Sciatic nerve (tissue), 2 donors: Measurements from ENCODE around the gene SDE2. TPM values are rescaled to one million over a fixed set of nuclear protein-coding genes. Genes with fewer than 3 reads are reported as not detected.

ENCODE experiments used
- ATAC-seq: fragments of 200-7000 bp; cut with Tn5 transposase; one replicate; pipeline ENCODE4 v1.9.1; 2020; ENCODE audit warnings: mild to moderate bottlenecking, moderate library complexity
- DNase-seq: peaks from one replicate; pipeline ENCODE4 v3.0.0-alpha.2; 2020; ENCODE audit warnings: low spot score
- intact Hi-C: fragments of 100-400 bp; cut with DNase I; formaldehyde crosslinking; loops from one replicate; pipeline ENCODE4 v1.14.2; 2022
- total RNA-seq: library from RNA; stranded (reverse); fragmentation: NEBNext Ultra II Directional; extraction: Animal tissue kit (Norgen Biotek cat#: 25700); gene quantifications from one replicate; pipeline ENCODE4 v1.2.1, GENCODE V29; 2021
- donor health status: DM: no; HTN: no; CAD: no.
- donor health status: DM: no; HTN: no; CAD: no.

Gene SDE2
- 22.3 TPM for total RNA-seq

DNA sequence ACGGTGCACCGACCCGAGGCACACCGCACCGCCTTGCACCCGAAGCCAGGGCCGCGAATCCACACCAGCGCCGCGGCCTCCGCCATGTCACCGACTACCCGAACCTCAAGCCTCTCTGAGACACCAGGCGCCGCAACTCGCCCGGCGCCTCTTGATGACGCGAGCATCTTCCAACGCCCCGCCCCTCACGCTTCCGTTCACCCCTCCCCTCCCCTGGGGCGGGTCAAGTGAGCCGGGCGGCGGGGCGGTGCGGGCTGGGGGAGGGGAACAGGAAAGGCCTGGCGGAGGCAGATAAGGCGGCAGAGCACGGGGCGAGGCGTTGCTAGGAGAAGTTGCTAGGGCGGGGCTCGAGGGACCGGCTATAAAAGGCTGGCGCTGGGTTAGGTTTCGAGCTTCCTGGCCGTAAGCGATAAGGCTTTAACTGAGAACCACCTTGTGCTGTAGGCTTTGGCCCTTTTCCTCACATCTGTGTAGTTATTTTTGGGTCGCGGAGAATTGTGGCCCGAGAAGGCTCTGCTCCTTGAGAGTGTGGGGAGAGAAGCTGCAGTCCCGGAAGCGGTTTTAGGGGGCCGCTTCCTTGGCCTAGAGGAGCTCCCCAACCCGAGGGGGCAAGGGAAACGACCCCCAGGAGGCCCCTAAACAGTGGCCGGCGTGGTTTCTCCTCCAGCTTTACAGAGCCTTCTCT, at the start of gene SDE2:
Gene SDE2 (minus strand): TSS at position 117 of the 685 bp plus-strand sequence. CDS start 31 bp downstream, at position 86.
- peak; percentile 100 for DNase-seq
- intact Hi-C loops, result no loop called here
- ATAC-seq, result peak; percentile 99

DNA sequence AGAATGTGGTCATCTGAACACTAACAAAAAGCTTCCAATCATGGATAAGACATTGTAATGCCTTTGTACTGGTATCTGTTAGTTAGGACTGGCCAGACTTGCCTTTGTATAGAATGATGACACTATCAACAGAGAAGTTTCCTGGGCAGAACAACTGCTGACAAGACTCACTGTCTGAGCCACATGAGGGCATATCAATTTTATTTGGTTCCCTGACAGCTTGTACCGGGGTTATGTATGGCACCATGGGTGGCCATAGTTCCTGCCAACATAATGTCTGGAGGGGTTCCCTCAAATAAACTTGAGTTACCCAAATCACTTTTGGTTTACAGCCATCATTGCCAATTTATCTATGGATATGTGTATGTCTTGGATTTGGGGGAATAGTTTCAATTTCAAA, 49.7 kb upstream of the SDE2 start:
- intact Hi-C loops, result no loop called here
- no peak for ATAC-seq
- no peak for DNase-seq

DNA sequence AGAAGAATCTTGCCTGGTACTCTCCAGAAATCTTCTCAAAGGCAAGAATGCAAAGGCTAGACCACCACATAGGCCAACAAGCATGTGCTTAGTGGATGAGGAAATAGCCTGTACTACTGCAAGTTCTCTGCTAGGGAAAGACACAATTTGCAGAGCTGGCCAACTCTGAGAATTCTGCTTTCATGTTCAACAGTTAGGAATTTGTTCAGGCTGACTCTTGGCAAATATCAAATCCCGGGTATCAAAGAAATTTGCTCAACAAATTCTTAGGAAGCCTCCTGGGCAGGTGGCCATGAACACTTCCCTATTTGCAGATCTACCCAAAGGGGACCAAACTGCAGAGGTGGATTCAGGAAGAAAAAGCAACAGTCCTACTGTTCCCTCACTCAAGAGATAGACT, 48.4 kb upstream of the SDE2 start:
- intact Hi-C loops, result no loop called here
- no peak for DNase-seq
- ATAC-seq, result peak; percentile 48

DNA sequence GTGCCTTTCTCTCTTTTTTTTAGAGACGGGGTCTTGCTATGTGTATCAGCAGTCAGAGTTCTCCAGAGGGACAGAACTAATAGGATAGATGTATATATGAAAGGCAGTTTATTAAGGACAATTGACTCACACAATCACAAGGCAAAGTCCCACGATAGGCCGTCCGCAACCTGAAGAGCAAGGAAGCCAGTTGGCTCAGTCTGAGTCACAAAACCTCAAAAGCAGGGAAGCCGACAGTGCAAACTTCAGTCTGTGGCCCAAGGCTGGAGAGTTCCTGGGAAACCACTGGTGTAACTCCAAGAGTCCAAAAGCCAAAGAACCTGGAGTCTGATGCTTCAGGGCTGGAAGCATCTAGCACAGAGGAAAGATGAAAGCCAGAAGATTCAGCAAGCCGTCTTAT, 47.1 kb upstream of the SDE2 start:
- ATAC-seq, result no peak
- intact Hi-C loops, result no loop called here

DNA sequence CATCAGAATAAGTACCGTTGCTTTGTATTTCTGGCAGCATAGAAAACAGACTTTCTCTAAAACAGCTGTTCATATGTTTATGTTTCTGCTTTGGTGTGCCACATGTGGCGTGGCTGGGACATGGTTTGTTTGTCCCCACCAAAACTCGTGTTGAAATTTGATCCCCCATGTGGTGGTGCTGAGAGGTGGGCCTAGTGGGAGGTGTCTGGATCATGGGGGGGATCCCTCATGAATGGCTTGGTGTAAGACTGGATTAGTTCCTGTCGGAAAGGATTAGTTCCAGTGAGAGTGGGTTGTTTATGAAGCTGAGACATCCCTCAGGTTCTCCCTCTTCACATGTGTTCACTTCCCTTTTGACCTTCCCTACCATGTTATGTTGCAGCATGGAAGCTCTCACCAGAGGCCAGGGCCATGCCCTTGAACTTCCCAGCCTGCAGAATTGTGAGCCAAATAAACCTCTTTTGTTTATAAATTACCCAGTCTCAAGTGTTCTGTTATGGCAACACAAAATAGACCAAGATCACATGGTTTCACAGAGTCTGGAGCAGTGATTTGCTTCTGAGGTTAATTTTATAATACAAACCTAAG, 45.5 kb upstream of the SDE2 start:
- intact Hi-C loops, result no loop called here
- ATAC-seq, result no peak

More for the DNA sequence above, 47.1 kb upstream of the SDE2 start:
- no peak for DNase-seq

DNA sequence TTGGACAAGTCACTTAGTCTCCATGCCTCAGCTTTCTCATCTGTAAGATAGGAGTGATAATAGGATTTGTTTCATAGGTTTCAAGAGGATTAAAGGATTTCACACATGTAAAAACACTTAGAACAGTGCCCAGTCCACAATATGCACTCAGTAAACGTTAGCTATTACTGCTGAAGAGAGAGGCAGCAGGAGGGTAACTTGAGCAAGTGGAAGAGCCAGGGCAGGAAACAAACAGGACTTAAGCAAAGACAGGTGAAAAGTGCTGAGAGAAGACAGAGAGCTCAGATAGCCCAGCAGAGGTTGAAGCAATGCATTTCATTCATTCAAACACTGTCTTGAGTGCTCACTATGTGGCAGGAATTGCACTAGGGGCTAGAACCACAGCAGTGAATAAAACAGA, 42.3 kb upstream of the SDE2 start:
- no peak for DNase-seq
- intact Hi-C loops, result no loop called here
- no peak for ATAC-seq

More for the DNA sequence above, 45.5 kb upstream of the SDE2 start:
- no peak for DNase-seq

DNA sequence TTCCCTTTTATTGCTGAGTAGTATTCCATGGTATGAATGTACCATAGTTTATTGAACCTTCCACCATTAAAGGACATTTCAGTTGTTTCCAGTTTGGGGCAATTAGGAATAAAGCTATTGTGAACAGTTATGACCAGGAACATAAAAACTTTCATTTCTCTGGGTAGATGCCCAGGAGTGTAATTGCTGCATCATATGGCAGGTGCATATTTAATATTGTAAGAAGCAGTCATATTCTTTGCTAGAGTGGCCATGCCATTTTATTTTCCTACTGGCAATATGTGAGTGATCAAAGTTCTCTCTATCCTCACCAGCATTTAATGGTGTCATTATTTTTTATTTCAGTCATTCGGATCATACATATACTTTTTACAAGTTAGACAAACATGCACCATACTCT, 39.5 kb upstream of the SDE2 start:
- no peak for DNase-seq
- intact Hi-C loops, result no loop called here
- no peak for ATAC-seq

DNA sequence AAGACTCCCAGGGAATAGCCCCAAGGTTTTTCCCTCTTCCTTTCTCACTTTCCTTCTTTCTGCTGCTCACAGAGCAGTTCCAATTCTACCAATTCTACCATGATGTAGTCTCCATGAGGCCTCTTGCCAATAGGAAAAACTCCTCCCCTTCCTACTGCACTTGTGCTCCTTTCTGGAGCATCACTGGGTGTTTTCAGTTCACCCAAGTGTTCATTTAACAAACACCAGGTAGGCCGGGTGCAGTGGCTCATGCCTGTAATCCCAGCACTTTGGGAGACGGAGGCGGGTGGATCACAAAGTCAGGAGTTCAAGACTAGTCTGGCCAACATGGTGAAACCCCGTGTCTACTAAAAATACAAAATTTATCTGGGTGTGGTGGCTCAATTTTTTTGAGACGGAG, 36.8 kb upstream of the SDE2 start:
- no peak for DNase-seq
- intact Hi-C loops, result no loop called here
- ATAC-seq, result no peak

DNA sequence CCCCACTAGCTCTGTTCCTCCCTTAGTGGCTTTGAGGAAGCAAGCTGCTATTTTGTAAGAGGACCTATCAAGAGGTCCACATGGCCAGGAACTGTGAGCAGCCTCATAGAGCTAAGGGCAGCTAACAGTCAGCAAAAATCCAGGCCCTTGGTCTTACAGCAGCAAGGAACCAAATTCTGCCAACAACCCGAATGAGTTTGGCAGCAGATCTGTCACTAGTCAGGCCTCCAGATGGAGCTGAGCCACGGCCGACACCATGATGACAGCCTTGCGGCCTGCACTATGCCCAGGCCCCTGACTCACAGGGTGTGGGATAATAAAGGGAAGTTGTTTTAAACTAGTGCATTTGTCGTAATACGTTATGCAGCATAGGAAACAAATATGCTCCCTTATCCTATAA, 35.3 kb upstream of the SDE2 start:
- DNase-seq, result peak; percentile 77
- intact Hi-C loops, result no loop called here
- ATAC-seq, result peak; percentile 95

DNA sequence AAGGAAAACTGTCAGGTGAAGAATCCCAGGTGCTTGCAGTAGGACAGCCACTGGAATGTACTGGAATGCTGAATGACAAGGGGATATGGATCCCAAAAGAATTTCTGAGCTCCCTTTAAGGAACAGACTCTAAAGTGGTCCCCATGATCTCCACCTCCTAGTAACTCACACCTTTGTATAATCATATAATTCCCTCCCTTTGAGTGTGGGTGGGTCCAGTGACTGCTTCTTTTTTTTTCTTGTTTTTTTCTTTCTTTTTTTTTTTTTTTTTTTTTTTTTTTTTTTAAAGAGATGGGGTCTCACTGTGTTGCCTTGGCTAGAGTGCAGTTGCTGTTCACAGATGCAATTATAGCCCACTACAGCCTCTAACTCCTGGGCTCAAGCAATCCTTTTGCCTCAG, 34.8 kb upstream of the SDE2 start:
- no peak for DNase-seq
- intact Hi-C loops, result no loop called here
- no peak for ATAC-seq

DNA sequence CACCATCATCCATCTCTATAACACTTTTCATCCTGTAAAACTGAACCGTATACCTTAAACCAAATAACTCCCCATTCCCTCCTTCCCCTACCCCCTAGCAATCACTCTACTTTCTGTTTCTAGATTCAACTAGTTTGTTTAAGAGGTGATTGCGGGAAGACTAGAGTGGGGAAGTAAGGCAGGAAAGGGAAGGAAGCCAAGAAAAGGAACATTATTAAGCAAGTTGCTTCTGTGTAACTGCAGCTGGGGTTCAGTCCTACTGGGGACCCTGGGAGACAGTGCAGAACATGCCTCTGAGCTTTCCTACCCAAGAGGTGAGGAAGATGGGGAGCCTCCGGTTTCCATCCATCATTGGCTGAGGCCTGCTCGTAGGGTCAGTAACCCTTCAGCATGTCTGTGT, 34.4 kb upstream of the SDE2 start:
- DNase-seq (no peak), ATAC-seq (peak; percentile 35)
- intact Hi-C loops, result no loop called here

DNA sequence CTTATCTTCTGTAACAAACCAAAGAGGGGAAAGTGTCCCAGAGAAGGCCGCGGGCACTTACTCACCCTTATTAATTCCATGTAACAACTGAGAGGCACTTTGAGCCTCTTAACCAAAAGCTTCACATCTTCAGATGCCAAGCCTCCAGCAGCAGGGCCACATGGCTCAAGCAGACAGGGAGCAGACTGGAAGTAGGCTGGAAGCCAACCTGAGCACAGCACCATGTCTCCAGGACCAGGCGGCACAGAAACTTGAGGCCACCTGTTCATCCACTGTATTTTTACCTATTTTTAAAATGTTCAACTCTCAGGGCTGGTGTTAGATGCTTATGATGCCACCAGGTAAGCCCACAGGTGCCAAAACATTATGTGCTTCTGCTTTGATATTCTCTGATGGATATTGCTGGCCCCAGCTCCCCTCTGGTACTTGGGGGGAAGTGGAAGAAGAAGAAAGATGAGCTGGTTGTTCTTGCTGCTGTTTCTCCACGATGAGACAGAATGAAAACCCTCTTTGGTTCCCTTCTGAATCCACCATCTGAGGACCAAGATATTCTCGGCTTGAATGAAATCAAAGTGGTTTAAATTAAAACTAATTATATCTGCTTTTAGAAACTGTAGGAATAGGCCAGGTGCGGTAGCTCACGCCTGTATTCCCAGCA, 30.6 kb upstream of the SDE2 start:
- intact Hi-C loops, result no loop called here
- ATAC-seq, result no peak
- no peak for DNase-seq

DNA sequence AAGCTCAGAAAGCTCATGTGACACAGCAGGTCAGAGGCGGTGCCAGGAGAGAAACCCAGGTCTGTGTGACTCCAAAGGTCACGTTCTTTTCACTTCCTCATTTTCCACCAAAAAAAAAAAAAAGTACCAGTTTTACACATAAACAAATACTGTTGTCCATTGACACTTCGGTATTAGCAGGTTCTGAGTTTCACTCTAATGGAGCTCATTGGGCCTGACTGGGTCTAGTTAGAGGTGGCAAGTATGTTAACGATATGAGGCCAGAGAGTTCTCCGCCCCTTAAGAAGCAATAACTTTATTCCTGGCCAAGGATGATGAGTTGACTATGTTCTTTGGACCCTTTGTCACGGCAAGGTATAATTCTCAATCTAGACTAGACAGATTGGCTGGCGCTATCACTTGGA, 30.0 kb upstream of the SDE2 start:
- intact Hi-C loops, result no loop called here
- ATAC-seq (peak; percentile 45), DNase-seq (no peak)

DNA sequence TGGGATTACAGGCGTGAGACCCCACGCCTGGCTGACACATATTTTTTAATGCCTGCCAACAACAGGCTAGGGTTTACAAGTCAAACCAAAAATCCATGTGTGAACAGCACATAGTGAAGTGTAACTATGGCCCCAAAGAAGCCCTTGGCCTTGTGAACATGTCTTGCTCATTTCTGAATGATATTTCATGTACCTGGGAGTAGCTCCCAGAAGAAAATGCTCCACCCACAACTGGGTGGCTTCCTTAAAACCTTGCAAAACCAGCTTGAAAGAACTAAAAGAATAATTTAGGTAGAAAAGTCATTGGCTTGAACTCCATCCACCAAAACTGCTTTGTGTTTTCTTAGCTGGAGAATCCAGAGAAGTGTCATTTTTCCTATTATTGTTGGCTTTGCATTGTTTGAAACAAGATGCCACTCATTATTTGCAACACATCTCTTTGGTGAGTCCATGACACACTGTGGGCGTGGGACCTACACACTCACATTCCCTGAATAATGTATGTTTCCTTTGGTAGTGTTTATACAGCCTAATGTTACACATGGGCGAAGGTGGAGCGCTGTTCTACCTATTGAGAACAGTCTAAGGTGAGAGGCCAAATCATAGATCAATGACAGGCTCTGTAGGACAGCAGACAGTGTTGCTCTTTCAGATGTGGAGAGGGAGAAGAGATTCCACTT, 28.5 kb upstream of the SDE2 start:
- DNase-seq, result no peak
- intact Hi-C loops, result no loop called here
- ATAC-seq, result no peak

DNA sequence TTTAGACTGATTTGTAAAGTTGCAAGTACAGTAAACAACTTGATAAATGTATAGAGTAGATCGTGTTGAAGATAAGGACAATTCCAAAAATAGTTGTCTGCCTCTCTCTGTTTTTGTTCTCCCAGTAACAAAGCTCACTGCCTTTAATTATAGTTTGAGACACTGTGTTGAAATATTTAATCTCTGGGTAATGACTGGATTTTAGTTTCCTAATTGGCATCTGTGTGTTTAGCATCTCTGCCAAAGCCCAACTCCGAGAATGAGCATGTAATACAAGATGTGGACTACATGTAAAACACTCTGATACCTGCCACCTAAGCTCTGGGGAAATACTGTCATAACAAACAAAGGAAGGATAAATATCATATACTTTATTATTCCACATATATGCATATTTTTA, 27.7 kb upstream of the SDE2 start:
- intact Hi-C loops, result no loop called here
- ATAC-seq, result no peak
- no peak for DNase-seq

DNA sequence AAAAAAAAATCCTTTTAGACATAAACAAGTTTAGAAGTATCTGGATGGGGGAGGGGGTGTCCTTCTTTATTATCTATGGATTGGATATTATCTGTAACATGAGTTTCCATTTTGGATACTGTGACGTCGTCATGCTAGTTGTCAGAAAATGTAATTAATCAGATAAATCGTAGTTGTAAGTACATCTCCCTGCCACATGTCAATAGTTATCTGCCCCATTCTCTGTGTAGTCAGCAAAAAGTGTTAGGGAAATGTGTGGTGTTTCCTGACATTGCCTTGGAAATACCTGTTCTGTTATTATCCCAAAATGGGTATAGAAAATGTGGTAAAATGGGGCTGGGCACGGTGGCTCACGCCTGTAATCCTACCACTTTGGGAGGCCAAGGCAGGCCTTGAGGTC, 24.6 kb upstream of the SDE2 start:
- no peak for ATAC-seq
- DNase-seq, result no peak
- intact Hi-C loops, result no loop called here

DNA sequence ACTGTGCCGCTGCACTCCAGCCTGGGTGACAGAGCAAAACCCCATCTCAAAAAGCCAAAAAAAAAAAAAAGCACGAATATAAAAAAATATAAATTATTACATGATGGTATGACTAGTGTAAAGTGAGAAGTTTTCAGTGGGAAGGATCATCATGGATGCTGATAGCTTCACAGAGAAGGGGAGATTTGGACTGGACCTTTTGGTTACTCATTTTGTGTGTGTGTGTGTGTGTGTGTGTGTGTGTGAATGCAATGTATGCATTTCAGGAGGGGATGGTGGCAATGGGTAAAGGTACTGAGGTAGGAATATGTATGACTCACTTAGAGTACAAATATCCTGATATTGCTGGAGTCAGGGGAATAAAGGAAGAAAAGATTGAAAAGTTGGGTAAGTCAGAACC, 22.7 kb upstream of the SDE2 start:
- no peak for ATAC-seq
- intact Hi-C loops, result no loop called here
- no peak for DNase-seq

DNA sequence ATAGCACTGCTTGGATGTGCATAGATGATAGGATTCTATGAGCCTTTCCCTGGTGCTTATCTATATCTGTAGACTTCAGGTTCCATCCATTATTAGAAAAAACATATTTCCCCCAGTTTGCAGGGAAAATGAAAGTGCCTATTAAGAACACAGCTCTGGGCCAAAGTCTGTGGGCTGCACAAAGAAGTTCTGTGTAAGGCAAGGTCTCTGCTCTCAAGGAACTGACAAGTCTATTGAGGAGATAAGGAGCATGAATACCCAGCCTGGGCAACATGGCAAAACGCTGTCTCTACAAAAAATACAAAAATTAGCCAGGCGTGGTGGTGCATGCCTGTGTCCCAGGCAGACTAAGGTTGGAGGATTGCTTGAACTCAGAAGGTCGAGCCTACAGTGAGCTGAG, 22.3 kb upstream of the SDE2 start:
- intact Hi-C loops, result no loop called here
- no peak for ATAC-seq

DNA sequence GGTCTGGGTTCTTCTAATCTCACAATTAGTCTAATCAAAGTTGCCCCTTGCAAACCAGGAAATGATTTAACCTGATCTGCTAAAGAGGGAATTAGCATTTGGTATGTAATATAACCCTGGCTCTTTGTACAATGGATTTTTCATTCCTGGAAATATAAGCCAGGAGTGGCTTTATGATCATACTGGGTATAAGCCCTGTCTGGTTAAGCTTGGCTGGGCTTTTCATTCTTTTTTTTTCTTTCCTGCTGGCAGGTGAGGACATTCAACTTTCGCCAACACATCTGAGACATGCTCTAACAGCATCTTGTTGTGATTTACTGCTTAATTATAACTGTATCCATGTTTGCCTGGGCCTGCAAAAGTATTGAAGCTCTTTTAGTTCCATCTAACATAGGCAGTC, 20.4 kb upstream of the SDE2 start:
- ATAC-seq, result no peak
- intact Hi-C loops, result no loop called here

More for the DNA sequence above, 22.3 kb upstream of the SDE2 start:
- no peak for DNase-seq

DNA sequence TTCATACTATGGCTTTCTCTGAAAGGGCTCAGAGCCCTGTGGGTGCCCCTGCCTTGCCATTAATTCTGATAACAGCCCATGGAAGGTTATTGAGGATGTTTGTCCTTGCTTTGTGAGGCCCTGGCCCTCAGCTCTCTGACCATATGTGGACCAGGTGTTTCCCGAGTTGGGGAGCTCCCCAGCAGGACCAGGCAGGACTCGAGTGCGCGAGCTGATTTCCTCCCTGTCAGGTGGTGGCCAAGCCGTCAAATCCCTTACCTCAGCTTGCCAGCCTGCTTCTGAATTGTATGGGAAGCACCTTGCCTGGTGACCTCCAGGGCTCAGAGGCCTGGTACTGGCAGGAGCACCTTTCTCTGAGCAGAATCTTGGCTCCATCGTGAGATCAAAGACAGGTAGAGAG, 17.9 kb upstream of the SDE2 start:
- ATAC-seq, result no peak
- DNase-seq, result no peak
- intact Hi-C loops, result no loop called here

More for the DNA sequence above, 20.4 kb upstream of the SDE2 start:
- no peak for DNase-seq
